Measurements from ENCODE around the gene KCNMB1. TPM values are rescaled to one million over a fixed set of nuclear protein-coding genes. Genes with fewer than 3 reads are reported as not detected.

Gene KCNMB1
- total RNA-seq, 6 experiments from 2014 or later: 0.10 to 0.27 (median 0.25) TPM; not detected in 1

- ATAC-seq (peak in 3 of 4 donors; percentile 32 to 50 (median 48)), DNase-seq (no peak)
- WGBS (ENCODE audit: insufficient coverage, low coverage, low lambda C conversion rate, missing lambda C conversion rate): 40% methylated on average over 6 of the region's 6 CpGs
- TF ChIP-seq CTCF (IDR thresholded peaks at IDR 0.05) (no peak), POLR2A (IDR thresholded peaks at IDR 0.05) (no peak)
- intact Hi-C loops (cut with DNase I): no loop called here
- H3K27ac ChIP-seq: no peak overlapping the region
- H3K36me3 ChIP-seq: no peaks in the 10 kb centered on the region
- no peak overlapping the region for H3K4me3 ChIP-seq
- H3K9me3 ChIP-seq: no peaks in the 10 kb centered on the region
- no peaks in the 10 kb centered on the region for H3K4me1 ChIP-seq
- no peaks in the 10 kb centered on the region for H3K27me3 ChIP-seq
These were observed 4.1 kb upstream of the KCNMB1 start for GRCh38 chr5:170393235-170393634.

- TF ChIP-seq CTCF (IDR thresholded peaks at IDR 0.05): no peak
- TF ChIP-seq POLR2A (IDR thresholded peaks at IDR 0.05): no peak
- ATAC-seq: no peak
- 69% methylated on average over 2 of the region's 5 CpGs for WGBS (ENCODE audit: insufficient coverage, low coverage, low lambda C conversion rate, missing lambda C conversion rate)
- no peak for DNase-seq
- Histone ChIP-seq H3K9me3 (no peaks in the 10 kb centered on the region), H3K27ac (no peak overlapping the region), H3K36me3 (no peaks in the 10 kb centered on the region), H3K4me3 (no peak overlapping the region), H3K4me1 (no peaks in the 10 kb centered on the region), H3K27me3 (no peaks in the 10 kb centered on the region)
- intact Hi-C loops (cut with DNase I): no loop called here
These were observed 1.3 kb upstream of the KCNMB1 start for GRCh38 chr5:170390472-170390871.

- no peak overlapping the region for H3K27ac ChIP-seq
- no peaks in the 10 kb centered on the region for H3K36me3 ChIP-seq
- intact Hi-C loops (cut with DNase I): no loop called here
- TF ChIP-seq CTCF (IDR thresholded peaks at IDR 0.05) (no peak), POLR2A (IDR thresholded peaks at IDR 0.05) (no peak)
- peak in 1 of 4 donors; percentile 17 for ATAC-seq
- no peak for DNase-seq
- H3K9me3 ChIP-seq: no peaks in the 10 kb centered on the region
- whole genome bisulfite sequencing (ENCODE audit: insufficient coverage, low coverage, low lambda C conversion rate, missing lambda C conversion rate): 37% methylated on average over 4 of the region's 4 CpGs
- H3K4me3 ChIP-seq: no peak overlapping the region
- no peaks in the 10 kb centered on the region for H3K4me1 ChIP-seq
- no peaks in the 10 kb centered on the region for H3K27me3 ChIP-seq
These were observed 354 bp upstream of the KCNMB1 start for GRCh38 chr5:170389550-170389892.

- 36% methylated on average over 5 of the region's 6 CpGs for WGBS (ENCODE audit: insufficient coverage, low coverage, low lambda C conversion rate, missing lambda C conversion rate)
- Histone ChIP-seq H3K4me3 (no peak overlapping the region), H3K9me3 (no peaks in the 10 kb centered on the region), H3K27me3 (no peaks in the 10 kb centered on the region), H3K4me1 (no peaks in the 10 kb centered on the region), H3K36me3 (no peaks in the 10 kb centered on the region), H3K27ac (no peak overlapping the region)
- no peak for TF ChIP-seq POLR2A (IDR thresholded peaks at IDR 0.05)
- TF ChIP-seq CTCF (IDR thresholded peaks at IDR 0.05): no peak
- DNase-seq (no peak), ATAC-seq (no peak)
- intact Hi-C loops (cut with DNase I): no loop called here
These were observed 1.2 kb downstream of the KCNMB1 start for GRCh38 chr5:170387775-170388639.
